ENCODE results near the gene FOXP1. TPM values are rescaled to one million over a fixed set of nuclear protein-coding genes. Genes with fewer than 3 reads are reported as not detected.

Gene FOXP1
- total and polyA plus RNA-seq, 2 donors (not counting 1 experiment from before 2014, with no cell fraction given) = 91.1 to 508 TPM

- Mint-ChIP-seq H3K9me3 (ENCODE audit: insufficient read depth) (no peaks in the 10 kb centered on the region), H3K4me1 (peaks cover 41% of the 10 kb centered on the region), H3K4me3 (no peak overlapping the region), H3K27ac (peak overlapping the region; percentile 74), H3K27me3 (no peaks in the 10 kb centered on the region)
- ATAC-seq (ENCODE audit: low read depth) (peak; percentile 47), DNase-seq (no peak)
- ChIA-PET POLR2A (no interaction called here), CTCF (no interaction called here)
- no peak overlapping the region for H3K4me3 ChIP-seq (ENCODE audit: control extremely low read depth in 1 of 5, extremely low read depth in 1 of 5, insufficient read depth in 1 of 5, low read depth in 2 of 5, low read length in 4 of 5)
- WGBS (ENCODE audit: insufficient coverage) = no CpG with 5 or more reads among the region's 3 CpGs
- intact Hi-C loops (cut with micrococcal nuclease) = no loop called here
- peaks cover 10% of the 10 kb centered on the region for H4K20me1 ChIP-seq (ENCODE audit: control insufficient read depth, insufficient read depth, low read length, poor library complexity, severe bottlenecking)
- H2AFZ ChIP-seq (ENCODE audit: insufficient read depth, low read depth, low read length, poor library complexity, severe bottlenecking) = no peak overlapping the region
- peak overlapping the region in 1 of 2 donors; percentile 39 for H3K27ac ChIP-seq (ENCODE audit: low read length in 2 of 2)
- H3K4me2 ChIP-seq (replicated peaks; ENCODE audit: low read depth, low read length, poor library complexity, severe bottlenecking) = no peak overlapping the region
- peaks cover 5 to 9% of the 10 kb centered on the region in 2 experiments for H3K36me3 ChIP-seq (replicated peaks in 1 of 2; ENCODE audit: control extremely low read depth in 1 of 2, control insufficient read depth in 1 of 2, extremely low read depth in 1 of 2, insufficient read depth in 2 of 2, low read length in 1 of 2)
- no peak overlapping the region for H3K9ac ChIP-seq (ENCODE audit: low read length)
- peaks cover 51% of the 10 kb centered on the region for H3K79me2 ChIP-seq (ENCODE audit: control insufficient read depth, insufficient read depth, low read length)
- TF ChIP-seq CTCF (IDR thresholded peaks at IDR 0.05) (no peak), EZH2 (IDR thresholded peaks at IDR 0.05; ENCODE audit: borderline replicate concordance, insufficient read depth, low read depth, low read length, poor library complexity, severe bottlenecking) (no peak)
- H3K9me3 ChIP-seq (ENCODE audit: control extremely low read depth in 1 of 3, control insufficient read depth in 2 of 3, insufficient read depth in 1 of 3, low read length in 2 of 3) = no peaks in the 10 kb centered on the region
- peaks cover 11 to 13% of the 10 kb centered on the region in 2 donors for H3K4me1 ChIP-seq (ENCODE audit: control insufficient read depth in 2 of 2, insufficient read depth in 2 of 2, low read length in 2 of 2)
- H3K27me3 ChIP-seq (replicated peaks in 1 of 4; ENCODE audit: control extremely low read depth in 1 of 4, control insufficient read depth in 3 of 4, insufficient read depth in 4 of 4, low read length in 3 of 4) = no peaks in the 10 kb centered on the region
These were observed 397.6 kb downstream of the FOXP1 start for GRCh38 chr3:71185733-71186455.

- Mint-ChIP-seq H3K27ac (peak overlapping the region; percentile 65), H3K9me3 (ENCODE audit: insufficient read depth) (no peaks in the 10 kb centered on the region), H3K4me3 (peak overlapping the region; percentile 23), H3K27me3 (no peaks in the 10 kb centered on the region), H3K4me1 (peaks cover 36% of the 10 kb centered on the region)
- Histone ChIP-seq H2AFZ (ENCODE audit: insufficient read depth, low read depth, low read length, poor library complexity, severe bottlenecking) (no peak overlapping the region), H3K79me2 (ENCODE audit: control insufficient read depth, insufficient read depth, low read length) (peaks cover 54% of the 10 kb centered on the region), H3K4me3 (ENCODE audit: control extremely low read depth in 1 of 5, extremely low read depth in 1 of 5, insufficient read depth in 1 of 5, low read depth in 2 of 5, low read length in 4 of 5) (no peak overlapping the region), H3K27me3 (replicated peaks in 1 of 4; ENCODE audit: control extremely low read depth in 1 of 4, control insufficient read depth in 3 of 4, insufficient read depth in 4 of 4, low read length in 3 of 4) (no peaks in the 10 kb centered on the region), H3K4me2 (replicated peaks; ENCODE audit: low read depth, low read length, poor library complexity, severe bottlenecking) (no peak overlapping the region), H3K27ac (ENCODE audit: low read length in 2 of 2) (peak overlapping the region in 1 of 2 donors; percentile 52), H3K9ac (ENCODE audit: low read length) (no peak overlapping the region), H3K36me3 (replicated peaks in 1 of 2; ENCODE audit: control extremely low read depth in 1 of 2, control insufficient read depth in 1 of 2, extremely low read depth in 1 of 2, insufficient read depth in 2 of 2, low read length in 1 of 2) (peaks cover 7 to 17% of the 10 kb centered on the region in 2 experiments), H3K9me3 (ENCODE audit: control extremely low read depth in 1 of 3, control insufficient read depth in 2 of 3, insufficient read depth in 1 of 3, low read length in 2 of 3) (no peaks in the 10 kb centered on the region), H3K4me1 (ENCODE audit: control insufficient read depth in 2 of 2, insufficient read depth in 2 of 2, low read length in 2 of 2) (peaks cover 11 to 13% of the 10 kb centered on the region in 2 donors), H4K20me1 (ENCODE audit: control insufficient read depth, insufficient read depth, low read length, poor library complexity, severe bottlenecking) (peaks cover 19% of the 10 kb centered on the region)
- intact Hi-C loops (cut with micrococcal nuclease) = loop anchor here (5.0 kb wide), 1 partner anchor 33 kb away; no protein-coding TSS in a partner anchor
- TF ChIP-seq CTCF (IDR thresholded peaks at IDR 0.05) (no peak), EZH2 (IDR thresholded peaks at IDR 0.05; ENCODE audit: borderline replicate concordance, insufficient read depth, low read depth, low read length, poor library complexity, severe bottlenecking) (no peak)
- ChIA-PET CTCF (no interaction called here), POLR2A (no interaction called here)
- no CpG with 5 or more reads among the region's 1 CpG for WGBS (ENCODE audit: insufficient coverage)
- ATAC-seq (ENCODE audit: low read depth) (no peak), DNase-seq (no peak)
These were observed 399.3 kb downstream of the FOXP1 start for GRCh38 chr3:71184252-71184651.

Data from B cell (primary cell).